GM21529 (cell line): Measurements from ENCODE around the gene CCL8.
"Not testable (repeated sequence)": the region's sequence is repeated elsewhere in the genome, so short reads cannot be mapped to it uniquely, and the experiment has no call there.

Experiments used
- ATAC-seq: cut with Tn5 transposase; IDR thresholded peaks from one replicate; pipeline ENCODE4 v1.9.1; 2021; ENCODE audit not compliant: unreplicated experiment

The CCL8 gene

DNA sequence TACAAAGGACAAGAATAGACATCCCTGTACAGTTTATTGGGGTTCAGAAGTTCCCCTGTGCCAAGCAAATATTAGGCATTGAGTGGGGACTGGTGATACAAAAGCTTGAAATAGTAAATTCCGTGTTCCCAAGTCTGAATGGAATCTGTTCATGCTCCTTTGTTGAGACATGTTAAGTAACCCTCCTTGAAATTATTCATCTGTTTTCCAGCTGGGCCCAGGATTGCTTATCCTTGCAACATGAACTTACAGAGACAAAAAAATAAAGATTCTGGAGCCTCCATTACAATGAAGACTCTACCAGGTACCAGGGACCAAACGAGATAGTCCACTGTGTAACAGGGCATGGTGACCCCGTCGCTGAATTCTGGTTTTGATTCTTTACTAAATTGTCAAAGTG lies 6.1 kb upstream of the CCL8 start:
- no peak for ATAC-seq

DNA sequence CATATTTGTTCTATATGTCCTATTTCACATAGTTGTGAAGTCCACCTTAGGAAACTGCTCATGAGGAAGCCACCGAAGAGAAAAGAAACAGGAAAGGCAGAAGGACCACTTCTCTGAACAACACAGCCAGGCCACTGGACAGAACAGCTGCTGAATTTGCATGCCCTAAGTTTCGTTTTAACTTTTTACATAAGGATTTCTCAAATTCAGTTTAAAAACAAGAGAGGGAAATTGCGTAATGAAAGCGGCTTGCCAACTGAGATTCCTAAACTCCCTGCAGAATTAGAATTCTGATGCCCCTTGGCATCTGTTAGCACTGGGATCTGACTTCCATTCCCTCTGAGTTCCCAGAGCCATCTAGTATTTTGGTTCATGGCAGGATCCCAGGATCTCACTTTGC lies 5.0 kb upstream of the CCL8 start:
- no peak for ATAC-seq

DNA sequence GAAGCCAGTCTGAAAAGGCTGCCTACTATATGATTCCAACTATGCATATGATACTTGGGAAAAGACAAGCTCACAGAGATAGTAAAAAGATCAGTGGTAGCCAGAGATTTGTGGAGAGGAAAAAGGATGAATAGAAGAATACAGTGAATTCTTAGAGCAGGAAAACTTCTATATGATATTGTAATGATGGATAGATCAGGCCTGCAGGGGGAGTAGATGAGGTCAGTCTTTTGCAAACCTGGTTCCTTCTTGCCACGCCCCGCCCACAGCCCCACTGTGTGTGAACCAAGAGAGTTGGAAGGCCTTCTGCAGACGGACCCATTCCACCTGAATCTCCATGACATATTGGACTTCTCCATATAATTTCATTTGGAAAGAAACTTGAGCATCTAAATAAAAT lies 761 bp upstream of the CCL8 start:
- ATAC-seq = no peak

GRCh38 chr17:34321964-34322363 lies 2.7 kb downstream of the CCL8 start:
- ATAC-seq = no peak

- ATAC-seq = not testable (repeated sequence)
Measured at GRCh38 chr17:34327580-34327979, 8.3 kb downstream of the CCL8 start.

DNA sequence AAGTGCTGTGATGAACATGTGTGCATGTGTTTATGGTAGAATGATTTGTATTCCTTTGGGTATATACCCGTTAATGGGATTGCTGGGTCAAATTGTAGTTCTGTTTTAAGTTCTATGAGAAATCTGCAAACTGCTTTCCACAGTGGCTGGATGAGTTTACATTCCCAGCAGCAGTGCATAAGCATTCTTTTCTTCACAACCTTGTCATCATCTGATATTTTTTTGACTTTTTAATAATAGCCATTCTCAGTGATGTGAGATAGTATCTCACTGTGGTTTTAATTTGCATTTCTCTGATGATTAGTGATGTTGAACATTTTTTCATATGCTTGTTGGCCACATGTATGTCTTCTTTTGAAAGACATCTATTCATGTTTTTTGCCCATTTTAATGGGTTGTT lies 18.5 kb downstream of the CCL8 start:
- no peak for ATAC-seq

DNA sequence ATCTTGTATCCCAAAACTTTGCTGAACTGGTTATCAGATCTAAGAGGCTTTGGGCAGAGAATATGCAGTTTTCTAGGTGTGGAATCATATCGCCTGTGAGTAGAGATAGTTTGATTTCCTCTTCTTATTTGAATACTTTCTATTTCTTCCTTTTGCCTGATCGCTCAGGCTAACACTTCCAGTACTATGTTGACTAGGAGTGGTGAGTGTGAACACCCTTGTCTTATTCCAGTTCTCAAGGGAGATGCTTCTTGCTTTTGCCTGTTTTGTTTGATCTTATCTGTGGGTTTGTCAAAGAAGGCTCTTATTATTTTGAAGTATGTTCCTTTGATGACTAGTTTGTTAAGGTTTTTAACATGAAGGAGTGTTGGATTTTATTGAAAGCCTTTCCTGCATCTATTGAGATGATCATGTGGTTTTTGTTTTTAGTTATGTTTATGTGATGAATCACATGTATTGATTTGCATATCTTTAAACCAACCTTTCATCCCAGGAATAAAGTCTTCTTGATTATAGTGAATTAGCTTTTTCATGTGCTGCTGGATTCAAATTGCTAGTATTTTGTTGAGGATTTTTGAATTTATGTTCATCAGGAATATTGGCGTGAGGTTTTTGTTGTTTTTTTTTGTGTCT lies 20.0 kb downstream of the CCL8 start:
- ATAC-seq = no peak

DNA sequence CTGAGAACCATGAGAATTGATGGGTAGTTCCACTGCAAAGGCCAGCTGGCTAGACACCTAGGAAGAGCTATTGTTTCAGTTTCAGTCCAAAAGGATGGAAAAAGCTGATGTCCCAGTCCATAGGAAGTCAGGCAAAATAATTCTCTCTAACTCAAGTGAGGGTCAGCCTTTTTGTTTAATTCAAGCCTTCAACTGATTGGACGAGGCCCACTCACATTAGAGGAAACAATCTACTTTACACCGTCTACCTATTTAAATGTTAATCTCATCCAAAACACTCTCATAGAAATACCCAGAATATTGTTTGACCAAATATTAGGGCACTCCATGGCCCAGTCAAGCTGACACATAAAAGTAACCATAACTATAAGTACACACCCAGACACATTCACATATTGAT lies 22.7 kb downstream of the CCL8 start:
- ATAC-seq = no peak

GRCh38 chr17:34347063-34347462 lies 27.8 kb downstream of the CCL8 start:
- ATAC-seq = no peak

DNA sequence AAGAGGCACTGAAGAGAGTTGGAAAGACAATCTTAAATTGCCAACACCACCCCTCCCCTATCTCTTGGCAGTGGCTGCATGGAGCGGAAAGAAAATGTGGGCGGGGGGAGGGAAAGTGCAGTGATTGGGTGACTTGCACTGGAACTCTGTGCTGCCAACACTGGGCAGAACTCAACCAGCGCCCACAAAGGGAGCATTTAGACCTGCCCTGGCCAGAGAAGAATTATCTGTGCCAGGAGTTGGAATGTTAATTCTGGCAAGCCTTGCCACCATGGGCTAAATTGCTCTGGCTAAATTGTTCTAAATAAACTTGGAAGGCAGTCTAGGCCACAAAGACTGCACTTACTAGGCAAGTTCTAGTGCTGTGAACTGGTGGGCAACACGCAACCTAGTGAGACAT lies 30.5 kb downstream of the CCL8 start:
- no peak for ATAC-seq

GRCh38 chr17:34351096-34351495 lies 31.9 kb downstream of the CCL8 start:
- ATAC-seq = no peak

- no peak for ATAC-seq
Measured at GRCh38 chr17:34352191-34352590, 33.0 kb downstream of the CCL8 start.

GRCh38 chr17:34354637-34355036 lies 35.4 kb downstream of the CCL8 start:
- no peak for ATAC-seq

DNA sequence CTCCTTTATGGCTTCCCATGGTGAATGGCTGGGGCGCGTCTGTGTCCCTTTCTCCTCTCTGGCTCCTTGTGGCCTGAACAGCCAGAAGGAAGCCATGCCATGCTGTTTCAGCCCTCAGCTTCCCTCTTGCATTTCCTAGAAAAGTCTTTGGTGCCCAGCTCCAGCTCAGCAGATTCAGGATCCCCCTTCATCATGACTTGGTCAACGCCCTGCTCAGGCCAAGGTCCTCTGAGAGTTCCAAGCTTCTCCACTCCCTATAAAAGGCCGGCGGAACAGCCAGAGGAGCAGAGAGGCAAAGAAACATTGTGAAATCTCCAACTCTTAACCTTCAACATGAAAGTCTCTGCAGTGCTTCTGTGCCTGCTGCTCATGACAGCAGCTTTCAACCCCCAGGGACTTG lies 37.0 kb downstream of the CCL8 start, which contains the start of gene CCL13:
Gene CCL13 (plus strand): TSS at position 287 of the 400 bp plus-strand sequence. CDS start 47 bp downstream, at position 334.
- ATAC-seq = no peak

- no peak for ATAC-seq
Measured at GRCh38 chr17:34357398-34357797, 38.2 kb downstream of the CCL8 start.

DNA sequence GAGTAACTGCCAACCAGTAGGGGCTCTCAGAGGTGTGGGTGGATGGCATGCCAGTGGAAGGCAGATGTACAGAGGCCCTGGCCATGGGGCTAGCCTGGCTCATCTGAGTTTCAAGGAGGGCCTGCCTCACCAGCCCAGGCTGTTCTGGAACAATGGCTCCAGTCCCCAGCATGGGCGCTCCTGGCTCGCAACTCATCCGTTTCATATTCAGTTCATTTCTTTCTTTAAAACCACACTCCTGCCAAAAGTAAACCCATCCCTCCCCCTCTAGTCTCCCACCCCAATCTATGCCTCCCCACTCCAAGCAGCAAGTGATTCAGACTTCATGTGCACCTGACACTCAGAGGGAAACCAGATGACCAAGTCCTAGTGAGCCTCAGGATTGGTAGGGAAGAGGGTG lies 39.4 kb downstream of the CCL8 start:
- no peak for ATAC-seq

DNA sequence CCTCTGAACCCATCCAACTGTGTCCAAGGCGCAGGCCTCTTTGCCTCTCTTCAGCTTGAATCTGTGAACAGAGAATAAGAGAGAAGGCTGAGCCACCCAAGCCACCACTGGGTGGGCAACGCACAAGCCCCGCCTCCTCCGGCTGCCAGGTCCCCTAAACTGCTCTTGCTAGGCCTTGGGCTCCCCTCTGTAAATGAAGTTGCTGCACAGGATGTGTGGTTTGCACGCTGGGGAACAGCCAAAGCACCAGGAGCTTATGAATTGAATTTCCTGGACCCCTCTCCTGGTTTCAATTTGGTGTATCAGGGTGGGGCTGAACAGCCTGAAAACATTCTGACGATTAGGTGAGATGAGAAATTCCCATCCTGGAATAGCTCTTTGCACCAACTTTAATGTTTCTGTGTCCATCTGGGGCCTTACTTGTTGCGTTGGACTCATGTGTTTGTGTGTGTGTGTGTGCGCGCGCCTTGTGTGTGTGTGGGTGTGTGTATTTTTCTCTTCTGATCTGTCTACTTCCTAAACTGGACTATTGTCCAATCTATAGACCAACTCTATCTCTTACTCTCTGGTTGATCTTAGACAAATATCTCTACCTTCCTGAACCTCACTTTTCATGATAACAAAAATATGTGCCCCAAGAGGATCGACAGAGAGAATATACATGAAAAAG lies 41.5 kb downstream of the CCL8 start:
- ATAC-seq = no peak

- peak; percentile 51 for ATAC-seq
Measured at GRCh38 chr17:34361478-34362061, 42.3 kb downstream of the CCL8 start.

DNA sequence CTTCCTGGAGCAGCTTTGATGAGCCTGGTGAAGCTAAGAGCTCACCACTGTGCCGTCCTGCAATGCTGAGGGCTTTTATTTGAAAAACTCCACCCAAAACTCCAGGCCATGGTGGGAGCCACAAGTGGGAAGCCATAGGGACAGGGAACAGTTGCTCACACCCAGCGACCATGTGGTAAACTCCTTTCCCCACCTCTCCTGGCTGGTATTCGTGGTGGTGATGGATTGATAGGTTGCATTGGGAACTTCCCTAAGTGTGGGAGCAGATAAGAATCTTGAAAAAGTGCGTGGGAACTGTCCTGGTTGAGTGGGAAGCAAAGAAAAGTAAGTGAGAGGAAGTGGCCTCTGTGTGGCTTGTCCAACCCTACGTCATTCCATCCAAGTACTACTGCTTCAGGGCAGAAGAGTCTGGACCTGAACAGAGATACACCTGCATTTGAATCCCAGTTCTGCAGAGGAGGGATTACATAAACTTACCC lies 44.0 kb downstream of the CCL8 start, which contains the start of gene CCL1:
Gene CCL1 (minus strand): TSS at position 51 of the 479 bp plus-strand sequence. CDS start 72 bp downstream, outside the sequence.
- no peak for ATAC-seq

DNA sequence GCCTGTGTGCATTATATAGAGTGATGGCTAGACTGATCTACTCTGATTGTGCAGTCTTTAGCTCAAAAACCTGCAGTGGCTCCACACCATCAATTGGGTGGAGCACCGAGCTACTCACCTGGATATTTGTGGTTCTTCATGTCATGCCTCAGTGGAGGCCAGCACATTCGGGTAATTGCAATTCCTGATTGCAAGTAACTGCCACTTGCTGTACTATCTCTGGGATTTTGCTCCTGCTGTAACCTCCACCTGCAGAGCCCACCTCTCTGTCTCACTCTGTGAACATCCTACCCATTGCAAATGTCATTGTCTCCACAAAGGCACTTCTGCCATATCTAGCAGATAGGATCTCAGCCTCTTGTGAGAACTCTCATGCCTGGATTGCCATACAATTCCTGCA lies 45.5 kb downstream of the CCL8 start:
- no peak for ATAC-seq

DNA sequence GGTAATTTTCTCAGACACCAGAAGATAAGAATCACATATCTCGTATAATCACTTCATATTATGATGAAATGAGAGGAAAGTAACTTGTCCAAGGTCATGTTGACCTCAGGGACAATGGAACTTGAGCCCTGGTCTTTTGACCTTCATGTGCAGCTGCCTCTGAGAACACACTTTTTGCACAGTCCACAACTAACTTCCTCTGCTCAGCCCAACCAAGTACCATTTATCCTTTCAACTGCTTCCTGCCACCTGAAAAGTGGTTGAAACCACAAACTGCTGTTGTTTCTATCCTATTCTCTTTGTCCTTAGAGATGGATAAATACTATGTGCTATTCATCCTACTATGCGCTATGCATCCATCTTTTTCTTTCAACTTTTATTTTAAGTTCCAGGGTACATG lies 46.1 kb downstream of the CCL8 start:
- no peak for ATAC-seq

- no peak for ATAC-seq
Measured at GRCh38 chr17:34366010-34366409, 46.8 kb downstream of the CCL8 start.
